ENCODE measurements around the gene JHY. TPM values are rescaled to one million over a fixed set of nuclear protein-coding genes. Genes with fewer than 3 reads are reported as not detected.

The JHY gene
- polyA plus RNA-seq, 1 of the 3 experiments (the other 2 are of a cell fraction): 2.9 TPM

- peaks cover 10% of the 10 kb centered on the region; the same call in 1 of the 2 replicates for H3K79me2 ChIP-seq (ENCODE audit: insufficient read depth)
- no peak overlapping the region for H3K9ac ChIP-seq
- no peak overlapping the region for H3K4me2 ChIP-seq
- no peak overlapping the region for H2AFZ ChIP-seq (ENCODE audit: low read depth)
- no peaks in the 10 kb centered on the region; a peak in 1 of 4 replicates for H3K4me1 ChIP-seq (ENCODE audit: control insufficient read depth in 1 of 2, insufficient read depth in 2 of 2, low read depth in 1 of 2, low read length in 1 of 2)
- H3K9me2 ChIP-seq: no peaks in the 10 kb centered on the region
- ChIA-PET CTCF (no interaction called here), POLR2A (no interaction called here)
- DNase-seq: no peak
- H3K36me3 ChIP-seq (replicated peaks in 1 of 2; ENCODE audit: control insufficient read depth in 1 of 2, insufficient read depth in 2 of 2, low read length in 1 of 2): peaks cover 0 to 10% of the 10 kb centered on the region in 2 experiments
- no peaks in the 10 kb centered on the region for H3K9me3 ChIP-seq
- peaks cover 11% of the 10 kb centered on the region for H3F3A ChIP-seq (replicated peaks; ENCODE audit: insufficient read depth)
- H3K4me3 ChIP-seq (ENCODE audit: low read depth in 2 of 2, low read length in 1 of 2): no peak overlapping the region
- peak overlapping the region in 1 of 2 experiments; percentile 36; a peak in 2 of 4 replicates for H3K27ac ChIP-seq (ENCODE audit: low read depth in 2 of 2, low read length in 1 of 2)
- TF ChIP-seq FOXM1 (IDR thresholded peaks at IDR 0.05; ENCODE audit: low read depth) (no peak), PBX3 (IDR thresholded peaks at IDR 0.05) (no peak), RAD21 (IDR thresholded peaks at IDR 0.05; ENCODE audit: low read length) (no peak), NFIC (IDR thresholded peaks at IDR 0.05; ENCODE audit: borderline replicate concordance) (no peak), SIN3A (IDR thresholded peaks at IDR 0.05; ENCODE audit: borderline replicate concordance, low read depth, low read length) (no peak), MAX (IDR thresholded peaks at IDR 0.05; ENCODE audit: low read depth) (no peak), RXRA (IDR thresholded peaks at IDR 0.05; ENCODE audit: borderline replicate concordance, low read depth) (no peak), CHD2 (IDR thresholded peaks at IDR 0.05; ENCODE audit: low read length, partially characterized antibody) (no peak), TCF12 (IDR thresholded peaks at IDR 0.05) (peak; percentile 36; the same call in 1 of the 2 replicates), NRF1 (IDR thresholded peaks at IDR 0.05; ENCODE audit: low read depth, low read length) (no peak), EP300 (IDR thresholded peaks at IDR 0.05; ENCODE audit: borderline replicate concordance in 1 of 2, low read depth in 1 of 2, low read length in 1 of 2) (0 out of 4 replicates have a peak, but pooled peaks of 1 of the 2 experiments have one; percentile 16), TEAD4 (IDR thresholded peaks at IDR 0.05; ENCODE audit: borderline replicate concordance, insufficient read depth) (no peak), MEF2A (IDR thresholded peaks at IDR 0.05; ENCODE audit: borderline replicate concordance, low read depth) (peak; percentile 22; the same call in 1 of the 2 replicates), JUND (IDR thresholded peaks at IDR 0.05) (peak; percentile 38), RFX5 (IDR thresholded peaks at IDR 0.05; ENCODE audit: low read length) (no peak), FOSL2 (IDR thresholded peaks at IDR 0.05; ENCODE audit: borderline replicate concordance, low read depth) (peak; percentile 48; the same call in 1 of the 2 replicates), MXI1 (IDR thresholded peaks at IDR 0.05; ENCODE audit: low read depth, low read length) (no peak), IRF3 (IDR thresholded peaks at IDR 0.05; ENCODE audit: low read depth, low read length) (no peak)
- WGBS (ENCODE audit: low lambda C conversion rate): 40% methylated on average over 5 of the region's 5 CpGs
- no peaks in the 10 kb centered on the region for H4K20me1 ChIP-seq (ENCODE audit: insufficient read depth)
- H3K27me3 ChIP-seq (ENCODE audit: insufficient read depth): no peaks in the 10 kb centered on the region
Observed at GRCh38 chr11:122897606-122898210, 15.1 kb downstream of the JHY start.

Measured in SK-N-SH (cell line).